Measurements from ENCODE around the gene SMARCC1.

The SMARCC1 gene

DNA sequence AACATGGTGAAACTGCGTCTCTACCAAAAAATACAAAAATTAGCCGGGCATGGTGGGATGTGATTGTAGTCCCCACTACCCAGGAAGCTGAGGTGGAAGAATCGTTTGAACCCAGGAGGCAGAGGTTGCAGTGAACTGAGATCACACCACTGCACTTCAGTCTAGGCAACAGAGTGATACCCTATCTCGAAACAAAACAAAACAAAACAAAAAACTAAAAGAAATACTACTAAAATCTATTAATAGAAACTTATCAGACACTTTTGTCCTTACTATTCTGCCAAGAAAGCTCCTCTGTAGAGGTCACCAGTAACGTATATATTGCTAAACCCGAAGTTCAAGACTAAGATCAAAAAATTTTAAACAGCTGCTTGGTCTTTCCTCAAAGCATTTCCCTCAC is 67.1 kb downstream of the SMARCC1 start:
- no peak overlapping the region for H3K27ac ChIP-seq

DNA sequence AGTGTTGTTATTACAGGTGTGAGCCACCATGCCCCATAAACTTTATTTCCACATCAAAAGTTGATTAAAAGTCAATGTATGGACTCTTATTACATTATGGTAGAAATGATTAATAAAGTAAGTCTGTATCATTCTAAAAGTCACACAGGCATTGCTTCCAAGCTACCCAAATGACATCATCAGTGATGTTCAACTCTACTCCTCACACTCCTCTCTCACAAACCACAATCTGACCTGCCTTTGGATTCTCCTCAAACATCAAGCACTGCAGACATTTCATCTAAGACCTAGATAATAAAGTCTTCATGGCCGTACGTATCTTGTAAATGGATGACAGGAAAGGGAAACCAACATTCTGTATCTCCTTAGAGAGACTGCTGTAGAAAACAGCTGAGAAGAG is 68.0 kb downstream of the SMARCC1 start:
- Histone ChIP-seq H3K4me3 (no peak overlapping the region), H3K27ac (no peak overlapping the region)

More for the DNA sequence above, 67.1 kb downstream of the SMARCC1 start:
- H3K4me3 ChIP-seq = no peak overlapping the region

DNA sequence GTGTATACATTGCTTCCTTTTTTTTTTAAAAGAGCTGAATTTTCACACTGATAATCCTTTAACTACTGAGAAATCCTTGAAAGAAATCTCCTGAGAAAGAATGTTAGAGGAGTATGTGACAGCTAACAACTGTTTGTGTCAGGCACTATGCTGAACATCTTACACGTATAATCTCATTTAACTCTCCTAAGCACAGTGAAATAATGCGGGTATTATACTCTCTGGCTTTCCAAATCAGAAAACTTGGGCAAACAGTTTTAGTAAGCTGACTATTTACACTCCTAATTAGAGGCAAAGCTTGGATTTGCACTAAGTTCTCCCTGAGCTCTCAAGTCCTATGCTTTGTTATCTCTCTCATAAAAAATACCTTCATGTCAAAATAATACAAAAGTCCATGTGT is 69.3 kb downstream of the SMARCC1 start:
- Histone ChIP-seq H3K27ac (no peak overlapping the region), H3K4me3 (no peak overlapping the region)

GRCh38 chr3:47711596-47711995 is 70.1 kb downstream of the SMARCC1 start:
- no peak overlapping the region for H3K27ac ChIP-seq
- no peak overlapping the region for H3K4me3 ChIP-seq

- H3K4me3 ChIP-seq = no peak overlapping the region
- H3K27ac ChIP-seq = no peak overlapping the region
Observed at GRCh38 chr3:47705391-47705790, 76.3 kb downstream of the SMARCC1 start.

DNA sequence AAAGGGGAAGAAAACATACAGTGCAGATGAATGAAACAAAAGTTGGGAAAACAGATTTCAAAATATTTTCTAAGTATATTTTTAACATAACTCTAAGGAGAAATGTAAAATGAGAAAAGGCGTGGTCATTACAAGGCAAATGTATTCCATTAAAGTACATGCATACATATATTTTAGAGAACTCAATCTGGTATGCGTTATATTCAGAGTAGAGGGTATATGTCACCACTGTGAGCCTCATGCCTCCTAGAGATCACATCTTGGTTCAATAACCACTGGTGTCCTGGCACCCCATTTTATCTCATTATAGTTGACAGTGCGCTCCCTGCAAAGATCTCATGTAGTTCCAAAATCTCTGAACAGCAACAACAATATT is 77.5 kb downstream of the SMARCC1 start:
- no peak overlapping the region for H3K27ac ChIP-seq

GRCh38 chr3:47701388-47701787 is 80.3 kb downstream of the SMARCC1 start:
- H3K4me3 ChIP-seq = no peak overlapping the region
- H3K27ac ChIP-seq = no peak overlapping the region

More for the DNA sequence above, 77.5 kb downstream of the SMARCC1 start:
- no peak overlapping the region for H3K4me3 ChIP-seq

DNA sequence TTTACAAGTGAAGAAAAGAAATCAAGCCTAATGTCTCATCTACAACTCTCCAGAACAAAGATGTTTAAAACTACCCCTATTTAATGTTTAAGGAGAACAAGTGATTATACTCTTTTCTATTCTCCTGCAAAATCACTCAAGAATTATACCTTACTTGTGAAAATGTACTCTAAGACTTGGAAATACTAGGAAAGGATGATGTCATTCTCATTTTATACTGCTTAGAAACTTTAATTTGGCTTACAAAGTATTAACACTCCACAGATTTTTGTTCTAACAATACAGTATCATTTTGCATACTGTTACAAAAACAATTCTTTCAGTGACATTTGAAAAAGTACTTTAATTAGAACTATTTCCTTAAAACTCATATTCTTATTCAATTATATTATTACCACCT is 89.5 kb downstream of the SMARCC1 start:
- Histone ChIP-seq H3K27ac (no peak overlapping the region), H3K4me3 (no peak overlapping the region)

DNA sequence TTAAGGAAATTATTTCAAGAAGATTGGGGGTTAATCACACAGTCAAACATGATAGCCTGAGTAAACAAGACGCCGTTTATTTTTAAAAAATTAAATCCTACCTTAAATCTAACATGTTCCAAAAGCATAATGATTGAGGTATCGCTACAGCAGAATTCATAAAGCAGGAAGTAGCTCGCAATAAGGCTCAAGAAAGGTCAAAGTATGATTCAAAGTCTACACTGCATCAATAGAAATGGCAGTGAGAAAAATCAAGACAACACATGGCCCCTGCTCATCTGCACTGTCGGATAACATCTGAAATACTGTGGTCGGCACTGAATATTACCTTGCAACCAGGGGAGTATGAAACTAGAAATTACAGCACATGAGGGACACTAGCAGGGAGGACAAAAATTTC is 93.2 kb downstream of the SMARCC1 start:
- H3K4me3 ChIP-seq = no peak overlapping the region
- no peak overlapping the region for H3K27ac ChIP-seq

GRCh38 chr3:47685037-47685436 is 96.7 kb downstream of the SMARCC1 start:
- no peak overlapping the region for H3K27ac ChIP-seq
- H3K4me3 ChIP-seq = no peak overlapping the region

GRCh38 chr3:47681016-47681415 is 100.7 kb downstream of the SMARCC1 start:
- Histone ChIP-seq H3K4me3 (no peak overlapping the region), H3K27ac (no peak overlapping the region)

DNA sequence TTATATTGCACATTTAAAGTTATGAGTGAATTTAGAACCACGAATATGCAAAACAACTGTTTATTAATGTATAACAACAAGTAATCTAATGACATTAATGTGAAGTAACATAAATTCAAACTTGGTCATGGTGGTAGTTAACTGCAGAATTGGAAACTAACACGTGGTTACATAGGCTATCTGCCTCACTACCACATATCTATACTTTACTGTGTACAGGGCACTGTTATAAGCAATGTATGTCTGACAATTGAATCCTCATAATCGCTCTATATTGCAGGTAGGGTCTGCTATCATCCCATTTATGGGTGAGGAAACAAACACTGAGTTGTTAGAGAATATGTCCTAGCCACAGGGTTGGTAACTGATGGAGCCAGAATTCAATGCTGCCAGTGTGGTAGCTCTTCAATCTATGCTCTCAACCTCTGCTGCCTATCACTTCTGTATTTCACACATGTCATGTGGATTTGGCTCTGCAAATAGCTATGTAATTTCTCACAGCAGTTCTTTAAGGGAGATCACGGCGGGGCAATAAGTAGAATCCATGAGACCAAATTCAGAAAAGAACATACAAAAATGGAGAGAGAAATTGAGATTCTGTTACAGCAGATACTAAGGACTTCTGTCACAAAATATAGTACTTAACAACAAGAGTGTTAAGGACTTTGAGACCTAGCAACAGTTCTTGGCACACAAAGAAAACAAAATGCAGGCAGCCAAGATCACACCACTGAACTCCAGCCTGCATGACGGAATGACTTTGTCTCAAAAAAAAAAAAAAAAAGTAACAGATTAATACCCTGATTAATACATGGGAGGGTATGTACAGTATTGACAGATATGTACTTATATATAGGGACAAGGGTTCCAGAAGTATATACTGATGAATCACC is 103.0 kb downstream of the SMARCC1 start:
- Histone ChIP-seq H3K4me3 (no peak overlapping the region), H3K27ac (no peak overlapping the region)

GRCh38 chr3:47669026-47669749 is 112.5 kb downstream of the SMARCC1 start:
- H3K4me3 ChIP-seq = no peak overlapping the region
- no peak overlapping the region for H3K27ac ChIP-seq

- Histone ChIP-seq H3K27ac (no peak overlapping the region), H3K4me3 (no peak overlapping the region)
Observed at GRCh38 chr3:47666118-47666517, 115.6 kb downstream of the SMARCC1 start.

DNA sequence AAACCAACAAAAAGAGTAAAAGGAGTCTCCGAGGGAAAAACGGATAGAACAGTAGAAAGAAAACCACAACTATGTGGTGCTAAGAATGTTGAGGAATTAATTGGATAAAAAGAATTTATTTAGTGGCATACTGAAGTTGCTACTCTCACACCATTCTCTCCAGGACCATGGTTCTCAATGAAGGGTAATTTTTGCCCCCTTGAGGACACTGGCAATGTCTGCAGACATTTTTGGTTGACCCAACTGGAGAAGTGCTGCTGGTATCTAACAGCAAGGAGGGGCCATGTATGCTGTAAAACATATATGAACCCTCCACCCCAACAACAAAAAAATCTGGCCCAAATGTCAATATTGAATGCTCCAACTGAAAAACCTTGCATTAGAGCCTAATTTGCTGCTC is 117.2 kb downstream of the SMARCC1 start:
- Histone ChIP-seq H3K27ac (no peak overlapping the region), H3K4me3 (no peak overlapping the region)

- H3K27ac ChIP-seq = no peak overlapping the region
- no peak overlapping the region for H3K4me3 ChIP-seq
Observed at GRCh38 chr3:47663630-47664240, 118.0 kb downstream of the SMARCC1 start.

- Histone ChIP-seq H3K4me3 (no peak overlapping the region), H3K27ac (no peak overlapping the region)
Observed at GRCh38 chr3:47661121-47661752, 120.5 kb downstream of the SMARCC1 start.

GRCh38 chr3:47658444-47658843 is 123.2 kb downstream of the SMARCC1 start:
- H3K27ac ChIP-seq = no peak overlapping the region

DNA sequence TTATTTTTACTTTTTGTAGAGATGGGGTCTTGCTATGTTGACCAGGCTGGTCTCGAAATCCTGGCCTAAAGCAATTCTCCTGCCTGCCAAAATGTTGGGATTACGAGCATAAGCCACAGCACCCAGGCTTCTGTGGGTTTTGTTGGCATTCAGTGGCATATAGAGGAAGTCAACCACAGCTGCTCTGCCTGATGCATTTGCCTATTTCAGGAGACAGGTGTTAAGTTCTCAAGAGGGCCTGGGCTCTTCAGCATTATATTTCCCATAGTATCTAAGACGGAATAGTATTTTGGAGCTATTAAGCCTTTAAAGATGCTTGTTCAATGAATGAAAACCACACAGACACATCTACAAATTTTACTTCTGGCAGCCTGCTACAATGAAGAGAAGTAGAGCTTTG is 129.6 kb downstream of the SMARCC1 start:
- H3K27ac ChIP-seq = no peak overlapping the region

More at GRCh38 chr3:47658444-47658843, 123.2 kb downstream of the SMARCC1 start:
- H3K4me3 ChIP-seq = no peak overlapping the region

DNA sequence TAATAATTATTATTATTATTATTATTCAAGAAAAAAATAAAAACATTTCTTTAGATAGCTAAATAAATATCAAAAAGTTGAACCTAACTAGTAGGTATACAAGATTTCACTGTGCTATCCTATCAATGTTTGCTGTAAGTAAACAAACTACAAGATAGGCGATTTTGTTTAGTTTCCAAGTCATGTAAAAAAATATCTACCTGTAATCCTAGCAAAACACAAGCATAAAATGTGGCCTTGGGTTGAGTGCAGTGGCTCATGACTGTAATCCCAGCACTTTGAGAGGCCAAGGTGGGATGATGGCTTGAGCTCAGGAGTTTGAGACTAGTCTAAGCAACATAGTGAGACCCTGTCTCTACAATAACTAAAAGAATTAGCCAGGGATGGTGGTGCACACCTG is 131.4 kb downstream of the SMARCC1 start:
- no peak overlapping the region for H3K4me3 ChIP-seq
- no peak overlapping the region for H3K27ac ChIP-seq

More for the DNA sequence above, 129.6 kb downstream of the SMARCC1 start:
- H3K4me3 ChIP-seq = no peak overlapping the region

Measured in skin epidermis (tissue), 12 donors.